WERI-Rb-1 (cell line): ENCODE data around the gene STPG1.
"Not testable (repeated sequence)": the region's sequence is repeated elsewhere in the genome, so short reads cannot be mapped to it uniquely, and the experiment has no call there.

Experiments used
- DNase-seq: peaks from one replicate; pipeline ENCODE4 v3.0.0-alpha.2; 2020
- H3K27ac ChIP-seq: fragments of 250-450 bp; sonication (Bioruptor Pico); 2 replicates; pipeline ENCODE4 v1.5.1; 2020; ENCODE audit warnings: mild to moderate bottlenecking, moderate library complexity
- H3K27me3 ChIP-seq: fragments of 250-450 bp; sonication (Bioruptor Pico); 2 replicates; pipeline ENCODE4 v1.5.1; 2021; ENCODE audit warnings: mild to moderate bottlenecking, low read depth, moderate library complexity; ENCODE audit not compliant: insufficient read depth, severe bottlenecking
- H3K36me3 ChIP-seq: fragments of 250-450 bp; sonication (Bioruptor Pico); 2 replicates; pipeline ENCODE4 v1.5.1; 2020; ENCODE audit warnings: mild to moderate bottlenecking, moderate library complexity
- H3K4me3 ChIP-seq: 2 replicates; pipeline ENCODE4 v1.5.1; 2011; ENCODE audit warnings: low read depth, mild to moderate bottlenecking, control low read depth, low read length
- H3K9me3 ChIP-seq: fragments of 250-450 bp; sonication (Bioruptor Pico); 2 replicates; pipeline ENCODE4 v1.5.1; 2021; ENCODE audit warnings: mild to moderate bottlenecking, moderate library complexity; ENCODE audit not compliant: severe bottlenecking
- TF ChIP-seq, protein P1 (sequence below): IDR thresholded peaks from 2 replicates; pipeline ENCODE4 v1.5.1; 2011; ENCODE audit warnings: low read depth, mild to moderate bottlenecking, control low read depth, inconsistent platforms, low read length

The STPG1 gene, protein sequence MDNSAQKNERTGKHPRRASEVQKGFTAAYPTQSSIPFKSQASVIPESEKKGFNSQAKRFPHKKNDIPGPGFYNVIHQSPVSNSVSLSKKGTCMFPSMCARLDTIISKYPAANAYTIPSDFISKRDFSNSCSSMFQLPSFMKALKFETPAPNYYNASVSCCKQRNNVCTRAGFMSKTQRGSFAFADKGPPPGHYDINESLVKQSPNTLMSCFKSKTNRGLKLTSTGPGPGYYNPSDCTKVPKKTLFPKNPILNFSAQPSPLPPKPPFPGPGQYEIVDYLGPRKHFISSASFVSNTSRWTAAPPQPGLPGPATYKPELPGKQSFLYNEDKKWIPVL

DNA sequence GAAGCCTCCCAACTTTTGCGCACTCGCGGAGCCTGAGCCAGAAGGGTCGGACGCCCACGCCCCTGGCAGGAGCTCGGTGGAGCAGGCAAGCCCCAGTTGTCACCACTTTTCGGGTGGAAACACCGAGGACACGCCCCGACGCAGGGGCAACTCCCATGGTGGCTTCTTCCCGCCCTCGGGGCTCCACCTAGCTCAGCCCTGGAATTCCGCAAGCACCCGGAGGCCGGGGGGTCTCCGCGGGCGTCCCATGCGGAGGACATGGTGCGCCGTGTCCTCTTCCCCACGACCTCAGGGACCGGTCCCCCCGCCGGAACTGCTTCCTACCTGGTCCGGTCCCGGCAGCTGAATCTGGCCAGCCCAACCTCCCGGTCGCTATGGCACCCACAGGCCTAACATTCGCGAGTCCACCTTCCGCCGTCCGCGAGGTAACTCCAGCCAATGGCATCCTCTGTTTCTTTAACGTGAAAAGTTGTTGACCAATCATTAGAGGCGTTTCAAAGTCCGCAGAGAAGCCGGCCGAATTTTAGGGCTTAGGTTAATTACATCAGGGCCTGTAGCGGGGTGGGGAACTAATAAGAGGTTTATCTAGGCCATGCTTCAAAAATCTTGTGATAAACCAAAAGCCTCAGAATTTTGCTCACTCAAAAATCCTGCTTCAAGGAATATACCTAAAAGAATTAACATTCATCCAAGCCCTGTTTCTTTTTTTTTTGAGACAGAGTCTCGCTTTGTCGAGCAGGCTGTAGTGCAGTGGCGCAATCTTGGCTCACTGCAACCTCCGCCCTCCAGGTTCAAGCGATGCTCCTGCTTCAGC is at the start of gene STPG1:
Gene STPG1 (minus strand): TSS at position 433 of the 814 bp plus-strand sequence. CDS start 12,394 bp downstream, outside the sequence.
- no peaks in the 10 kb centered on the region for H3K27me3 ChIP-seq
- TF ChIP-seq, protein P1, sequence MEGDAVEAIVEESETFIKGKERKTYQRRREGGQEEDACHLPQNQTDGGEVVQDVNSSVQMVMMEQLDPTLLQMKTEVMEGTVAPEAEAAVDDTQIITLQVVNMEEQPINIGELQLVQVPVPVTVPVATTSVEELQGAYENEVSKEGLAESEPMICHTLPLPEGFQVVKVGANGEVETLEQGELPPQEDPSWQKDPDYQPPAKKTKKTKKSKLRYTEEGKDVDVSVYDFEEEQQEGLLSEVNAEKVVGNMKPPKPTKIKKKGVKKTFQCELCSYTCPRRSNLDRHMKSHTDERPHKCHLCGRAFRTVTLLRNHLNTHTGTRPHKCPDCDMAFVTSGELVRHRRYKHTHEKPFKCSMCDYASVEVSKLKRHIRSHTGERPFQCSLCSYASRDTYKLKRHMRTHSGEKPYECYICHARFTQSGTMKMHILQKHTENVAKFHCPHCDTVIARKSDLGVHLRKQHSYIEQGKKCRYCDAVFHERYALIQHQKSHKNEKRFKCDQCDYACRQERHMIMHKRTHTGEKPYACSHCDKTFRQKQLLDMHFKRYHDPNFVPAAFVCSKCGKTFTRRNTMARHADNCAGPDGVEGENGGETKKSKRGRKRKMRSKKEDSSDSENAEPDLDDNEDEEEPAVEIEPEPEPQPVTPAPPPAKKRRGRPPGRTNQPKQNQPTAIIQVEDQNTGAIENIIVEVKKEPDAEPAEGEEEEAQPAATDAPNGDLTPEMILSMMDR = no peak
- H3K4me3 ChIP-seq = peak within 1 kb of the TSS; percentile 86
- H3K9me3 ChIP-seq = no peaks in the 10 kb centered on the region
- H3K36me3 ChIP-seq = no peaks in the 10 kb centered on the region
- H3K27ac ChIP-seq = peak within 1 kb of the TSS; percentile 76
- peak; percentile 87 for DNase-seq

DNA sequence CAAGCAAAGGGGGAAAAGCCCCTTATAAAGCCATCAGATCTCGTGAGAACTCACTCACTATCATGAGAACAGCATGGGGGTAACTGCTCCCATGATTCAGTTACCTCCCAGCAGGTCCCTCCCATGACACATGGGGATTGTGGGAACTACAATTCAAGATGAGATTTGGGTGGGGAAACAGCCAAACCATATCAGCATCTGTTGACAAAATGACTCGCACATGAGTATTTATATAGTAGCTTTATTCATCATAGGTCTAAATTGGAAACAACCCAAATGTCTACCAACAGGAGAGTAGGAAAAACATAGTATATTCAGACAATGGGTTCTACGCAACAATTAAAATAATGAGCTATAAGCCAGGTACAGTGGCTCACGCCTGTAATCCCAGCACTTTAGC is 48.5 kb upstream of the STPG1 start:
- H3K27me3 ChIP-seq, H3K9me3 ChIP-seq, DNase-seq, H3K4me3 ChIP-seq, H3K36me3 ChIP-seq, H3K27ac ChIP-seq: not testable (repeated sequence)

DNA sequence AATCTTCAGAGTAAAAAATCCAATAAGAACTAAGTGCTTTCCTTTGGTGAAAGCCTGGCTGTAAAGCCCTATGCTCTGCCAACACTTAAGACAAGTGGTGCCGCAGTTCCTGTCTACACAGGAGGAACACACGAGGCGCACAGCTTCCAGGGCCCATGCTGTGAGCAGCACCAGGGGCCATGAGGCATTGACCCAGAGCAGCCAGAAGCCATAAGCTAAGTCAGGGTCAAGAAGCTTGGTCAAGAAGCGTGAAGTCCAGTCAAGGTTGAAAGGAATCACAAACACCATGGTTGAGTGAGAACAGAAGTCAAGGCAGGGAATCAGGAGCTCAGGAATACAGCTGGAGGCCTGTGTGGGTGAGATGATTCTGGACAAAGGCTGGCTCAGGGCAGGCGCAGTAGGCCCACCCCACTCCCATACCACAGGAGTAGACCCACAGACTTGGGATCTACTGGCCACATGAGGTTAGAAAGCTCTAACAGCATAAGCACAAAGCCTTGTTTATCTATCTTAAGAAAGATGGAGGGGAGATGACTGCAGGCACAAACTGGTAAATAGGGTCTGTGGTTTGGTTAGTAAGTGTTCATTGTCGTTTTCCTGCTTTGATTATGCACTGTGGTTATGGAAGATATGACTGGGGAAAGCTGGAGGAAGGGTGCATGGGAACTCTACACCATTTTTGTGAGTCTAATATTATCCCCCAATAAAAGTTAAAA is 46.1 kb upstream of the STPG1 start:
- TF ChIP-seq, protein P1 = no peak
- peaks cover 4% of the 10 kb centered on the region for H3K36me3 ChIP-seq

DNA sequence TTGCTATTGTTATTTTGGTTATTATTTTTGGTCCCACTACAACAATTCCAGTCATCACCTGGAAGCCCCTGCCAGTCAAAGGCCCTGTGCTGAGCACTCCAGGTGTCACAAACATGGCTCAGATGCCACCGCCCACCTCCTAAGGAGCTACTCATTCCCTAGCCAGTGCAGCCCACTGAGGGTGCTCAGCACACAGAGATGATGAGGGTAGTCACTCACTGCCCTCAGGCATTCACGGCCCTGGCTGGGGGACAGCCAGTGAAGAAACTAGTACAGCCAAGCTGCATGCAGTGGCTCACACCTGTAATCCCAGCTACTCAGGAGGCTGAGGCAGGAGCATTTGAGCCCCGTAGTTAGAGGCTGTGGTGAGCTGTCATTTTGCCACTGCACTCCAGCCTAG is 44.3 kb upstream of the STPG1 start:
- Histone ChIP-seq H3K27ac (no peak overlapping the region), H3K4me3 (no peak overlapping the region), H3K36me3 (peaks cover 7% of the 10 kb centered on the region), H3K9me3 (no peaks in the 10 kb centered on the region), H3K27me3 (no peaks in the 10 kb centered on the region)
- TF ChIP-seq, protein P1 = no peak
- DNase-seq = no peak

More for the DNA sequence above, 46.1 kb upstream of the STPG1 start:
- Histone ChIP-seq H3K27ac (peak overlapping the region; percentile 55), H3K27me3 (no peaks in the 10 kb centered on the region), H3K4me3 (no peak overlapping the region), H3K9me3 (no peaks in the 10 kb centered on the region)
- peak; percentile 44 for DNase-seq

DNA sequence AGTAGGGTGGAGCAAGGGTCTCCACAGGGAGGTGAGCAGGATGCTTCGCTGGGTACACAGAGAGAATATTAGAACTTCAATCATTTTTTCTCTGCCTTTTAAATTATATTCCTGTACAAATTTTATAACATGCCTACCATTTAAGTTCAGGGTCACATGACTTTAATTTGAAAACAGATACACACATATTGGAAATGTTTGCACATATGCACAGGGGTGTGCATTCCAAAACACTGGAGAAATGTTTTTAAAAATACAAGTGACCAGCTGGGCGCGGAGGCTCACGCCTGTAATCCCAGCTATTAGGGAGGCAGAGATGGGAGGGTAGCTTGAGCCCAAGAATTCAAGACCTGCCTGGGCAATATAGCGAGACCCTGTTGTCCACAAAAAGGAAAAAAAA is 41.7 kb upstream of the STPG1 start:
- Histone ChIP-seq H3K9me3 (no peaks in the 10 kb centered on the region), H3K4me3 (no peak overlapping the region), H3K27ac (no peak overlapping the region), H3K36me3 (peaks cover 12% of the 10 kb centered on the region), H3K27me3 (no peaks in the 10 kb centered on the region)
- no peak for DNase-seq
- TF ChIP-seq, protein P1 = no peak

DNA sequence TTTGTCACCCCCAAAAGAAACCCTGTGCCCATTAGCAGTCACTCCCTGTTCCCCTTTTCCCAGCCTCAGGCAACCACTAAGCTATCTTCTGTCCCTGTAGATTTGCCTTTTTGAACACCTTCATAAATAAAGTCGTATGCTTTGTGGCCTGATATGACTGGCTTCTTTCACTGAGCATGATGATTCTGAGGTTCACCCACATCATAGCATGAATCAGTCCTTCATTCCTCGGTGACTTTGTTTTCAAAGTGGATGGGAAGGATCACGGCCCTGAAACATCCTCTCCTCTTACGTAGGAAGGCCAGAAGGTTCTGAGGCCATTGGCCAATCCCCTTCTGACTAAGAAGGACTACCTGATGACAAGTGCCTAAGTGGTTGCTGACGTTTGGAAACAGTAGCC is 41.1 kb upstream of the STPG1 start:
- DNase-seq = no peak
- no peak overlapping the region for H3K27ac ChIP-seq
- no peaks in the 10 kb centered on the region for H3K27me3 ChIP-seq
- no peaks in the 10 kb centered on the region for H3K9me3 ChIP-seq
- TF ChIP-seq, protein P1 = no peak
- no peak overlapping the region for H3K4me3 ChIP-seq
- H3K36me3 ChIP-seq = peaks cover 15% of the 10 kb centered on the region
